KMS-11 (cell line): ENCODE results near the gene SLC4A8.

Experiments
- H2AFZ ChIP-seq: fragments of 200-600 bp; sonication (generic); 2 replicates; pipeline ENCODE4 v1.6.1; 2016; ENCODE audit warnings: antibody characterized with exemption, mixed run types, low read depth
- H3K27ac ChIP-seq: fragments of 200-600 bp; sonication (generic); 2 replicates; pipeline ENCODE4 v1.6.1; 2016; ENCODE audit warnings: mild to moderate bottlenecking, mixed run types
- H3K27me3 ChIP-seq: fragments of 200-600 bp; sonication (generic); 2 replicates; pipeline ENCODE4 v1.6.1; 2017; ENCODE audit warnings: mild to moderate bottlenecking, low read depth, mixed run types, moderate library complexity; ENCODE audit not compliant: insufficient read depth
- H3K36me3 ChIP-seq: fragments of 200-600 bp; sonication (generic); 2 replicates; pipeline ENCODE4 v1.6.1; 2017; ENCODE audit warnings: mild to moderate bottlenecking, mixed run types; ENCODE audit not compliant: insufficient read depth
- H3K4me1 ChIP-seq: fragments of 200-600 bp; sonication (generic); 2 replicates; pipeline ENCODE4 v1.6.1; 2016; ENCODE audit warnings: mild to moderate bottlenecking, low read depth, mixed run types; ENCODE audit not compliant: poor library complexity, severe bottlenecking
- H3K4me2 ChIP-seq: fragments of 200-600 bp; sonication (generic); 2 replicates; pipeline ENCODE4 v1.7.0; 2016; ENCODE audit warnings: mild to moderate bottlenecking, mixed run types
- H3K4me3 ChIP-seq: fragments of 200-600 bp; sonication (generic); IDR thresholded peaks from 2 replicates; pipeline ENCODE4 v1.6.1; 2017; ENCODE audit warnings: low read depth, low read length, mixed read lengths; ENCODE audit not compliant: insufficient read depth
- H3K79me2 ChIP-seq: fragments of 200-600 bp; sonication (generic); 2 replicates; pipeline ENCODE4 v1.6.1; 2016; ENCODE audit warnings: low read depth, mixed run types; ENCODE audit not compliant: insufficient read depth
- H3K9ac ChIP-seq: fragments of 200-600 bp; sonication (generic); 2 replicates; pipeline ENCODE4 v1.6.1; 2016; ENCODE audit warnings: mild to moderate bottlenecking, mixed run types
- H4K20me1 ChIP-seq: fragments of 200-600 bp; sonication (generic); 2 replicates; pipeline ENCODE4 v1.6.1; 2016; ENCODE audit warnings: mild to moderate bottlenecking, mixed run types; ENCODE audit not compliant: insufficient read depth
- CTCF ChIP-seq: fragments of 200-600 bp; sonication (generic); conservative IDR thresholded peaks from 2 replicates; pipeline ENCODE4 v1.6.1; 2017; ENCODE audit warnings: low read depth, mild to moderate bottlenecking, antibody characterized with exemption, low read length, moderate library complexity, mixed read lengths

Gene SLC4A8

GRCh38 chr12:51471111-51471864 lies 46.7 kb downstream of the SLC4A8 start:
- Histone ChIP-seq H3K4me3 (no peak overlapping the region), H3K27ac (no peak overlapping the region), H3K9ac (no peak overlapping the region), H3K36me3 (no peaks in the 10 kb centered on the region), H4K20me1 (no peaks in the 10 kb centered on the region), H3K4me1 (no peaks in the 10 kb centered on the region), H3K79me2 (no peaks in the 10 kb centered on the region), H2AFZ (no peak overlapping the region), H3K4me2 (no peak overlapping the region), H3K27me3 (no peaks in the 10 kb centered on the region)
- no peak for TF ChIP-seq CTCF

- Histone ChIP-seq H4K20me1 (no peaks in the 10 kb centered on the region), H3K4me1 (no peaks in the 10 kb centered on the region), H2AFZ (no peak overlapping the region), H3K27ac (no peak overlapping the region), H3K27me3 (no peaks in the 10 kb centered on the region), H3K9ac (no peak overlapping the region), H3K4me2 (no peak overlapping the region), H3K36me3 (no peaks in the 10 kb centered on the region), H3K79me2 (no peaks in the 10 kb centered on the region), H3K4me3 (no peak overlapping the region)
- TF ChIP-seq CTCF: no peak
Observed at GRCh38 chr12:51472984-51473383, 48.4 kb downstream of the SLC4A8 start.

GRCh38 chr12:51473947-51474346 lies 49.3 kb downstream of the SLC4A8 start:
- H2AFZ ChIP-seq: no peak overlapping the region
- H3K27ac ChIP-seq: no peak overlapping the region
- no peak overlapping the region for H3K4me3 ChIP-seq
- no peaks in the 10 kb centered on the region for H3K4me1 ChIP-seq
- TF ChIP-seq CTCF: no peak
- H3K79me2 ChIP-seq: no peaks in the 10 kb centered on the region
- H3K9ac ChIP-seq: no peak overlapping the region
- no peaks in the 10 kb centered on the region for H4K20me1 ChIP-seq
- no peaks in the 10 kb centered on the region for H3K36me3 ChIP-seq
- H3K4me2 ChIP-seq: no peak overlapping the region
- no peaks in the 10 kb centered on the region for H3K27me3 ChIP-seq

- H3K27ac ChIP-seq: no peak overlapping the region
- H3K27me3 ChIP-seq: no peaks in the 10 kb centered on the region
- H3K9ac ChIP-seq: no peak overlapping the region
- no peaks in the 10 kb centered on the region for H3K36me3 ChIP-seq
- no peaks in the 10 kb centered on the region for H3K4me1 ChIP-seq
- H3K79me2 ChIP-seq: no peaks in the 10 kb centered on the region
- TF ChIP-seq CTCF: no peak
- H4K20me1 ChIP-seq: no peaks in the 10 kb centered on the region
- no peak overlapping the region for H3K4me2 ChIP-seq
- no peak overlapping the region for H2AFZ ChIP-seq
- H3K4me3 ChIP-seq: no peak overlapping the region
Observed at GRCh38 chr12:51475543-51475942, 50.9 kb downstream of the SLC4A8 start.
